Measurements from ENCODE around the gene TEC.

Gene TEC

DNA sequence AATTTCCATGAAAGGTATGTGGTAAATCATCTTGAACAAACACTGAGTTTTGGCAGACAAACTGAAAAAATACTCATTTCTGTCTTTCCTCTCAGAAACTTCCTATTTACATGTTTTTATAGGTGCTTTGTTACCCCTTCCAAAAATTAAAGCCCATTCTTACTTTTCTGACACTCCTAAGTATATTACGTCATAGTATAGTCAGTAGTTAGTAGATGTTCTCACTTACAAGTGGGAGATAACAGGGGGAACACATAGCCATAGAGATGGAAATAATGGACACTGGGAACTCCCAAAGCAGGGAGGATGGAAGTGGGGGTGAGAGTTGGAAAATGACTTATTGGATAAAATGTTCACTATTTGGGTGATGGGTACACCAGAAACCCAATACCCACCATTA, 164.4 kb downstream of the TEC start:
- DNase-seq (ENCODE audit: low read depth) = no peak
- no peak for TF ChIP-seq CTCF (conservative IDR thresholded peaks at IDR 0.05; ENCODE audit: control insufficient read depth, insufficient read depth, low read depth, low read length)
- no peak overlapping the region for H3K4me3 ChIP-seq (ENCODE audit: control insufficient read depth, low read depth, low read length)

- no peak for TF ChIP-seq CTCF (conservative IDR thresholded peaks at IDR 0.05; ENCODE audit: control insufficient read depth, insufficient read depth, low read depth, low read length)
- no peak for DNase-seq (ENCODE audit: low read depth)
- no peak overlapping the region for H3K4me3 ChIP-seq (ENCODE audit: control insufficient read depth, low read depth, low read length)
Measured at GRCh38 chr4:48103483-48104139, 166.0 kb downstream of the TEC start.

- peak; percentile 5 for TF ChIP-seq CTCF (conservative IDR thresholded peaks at IDR 0.05; ENCODE audit: control insufficient read depth, insufficient read depth, low read depth, low read length)
- H3K4me3 ChIP-seq (ENCODE audit: control insufficient read depth, low read depth, low read length) = no peak overlapping the region
- no peak for DNase-seq (ENCODE audit: low read depth)
Measured at GRCh38 chr4:48102303-48102702, 167.3 kb downstream of the TEC start.

DNA sequence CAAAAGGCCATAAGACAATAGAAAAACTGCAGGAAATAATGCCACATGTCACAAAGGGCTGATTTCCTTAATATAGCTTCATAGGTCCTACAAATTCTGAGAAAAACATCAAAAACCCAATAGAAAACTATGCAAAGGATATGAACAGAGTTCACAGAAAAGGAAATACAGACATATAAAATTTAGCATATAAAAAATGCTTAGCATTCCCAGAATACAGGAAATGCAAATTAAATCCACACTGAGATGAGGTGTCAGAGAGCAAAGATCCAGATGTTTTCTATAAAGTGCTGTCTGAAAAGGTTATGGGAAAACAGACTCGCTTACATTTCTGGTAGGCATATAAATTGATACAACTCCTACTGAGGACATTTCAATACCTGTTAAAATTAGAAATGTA, 169.4 kb downstream of the TEC start:
- TF ChIP-seq CTCF (conservative IDR thresholded peaks at IDR 0.05; ENCODE audit: control insufficient read depth, insufficient read depth, low read depth, low read length) = no peak
- no peak for DNase-seq (ENCODE audit: low read depth)
- no peak overlapping the region for H3K4me3 ChIP-seq (ENCODE audit: control insufficient read depth, low read depth, low read length)

DNA sequence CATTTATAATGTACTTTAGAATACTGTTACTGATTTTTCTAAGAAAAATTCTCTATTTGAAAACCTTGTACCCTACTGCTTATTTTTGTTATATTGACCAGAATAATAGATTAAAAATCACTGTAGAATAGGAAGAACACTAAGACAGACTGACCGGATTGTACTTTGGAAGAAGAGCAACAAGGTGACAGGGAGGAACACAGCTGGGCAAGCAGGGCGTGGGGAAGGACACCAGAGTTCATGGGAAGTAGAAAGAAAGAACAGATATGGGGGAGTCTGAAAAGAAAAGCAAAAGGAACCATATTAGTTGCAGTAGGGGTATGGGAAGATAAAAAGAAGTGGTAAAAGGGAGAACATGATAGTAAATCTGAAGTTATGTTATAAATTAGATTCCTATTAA, 174.2 kb downstream of the TEC start:
- DNase-seq (ENCODE audit: low read depth) = no peak
- no peak overlapping the region for H3K4me3 ChIP-seq (ENCODE audit: control insufficient read depth, low read depth, low read length)
- no peak for TF ChIP-seq CTCF (conservative IDR thresholded peaks at IDR 0.05; ENCODE audit: control insufficient read depth, insufficient read depth, low read depth, low read length)

GRCh38 chr4:48093991-48094416, 175.6 kb downstream of the TEC start:
- no peak for TF ChIP-seq CTCF (conservative IDR thresholded peaks at IDR 0.05; ENCODE audit: control insufficient read depth, insufficient read depth, low read depth, low read length)
- no peak for DNase-seq (ENCODE audit: low read depth)

GRCh38 chr4:48090621-48091020, 179.0 kb downstream of the TEC start:
- no peak overlapping the region for H3K4me3 ChIP-seq (ENCODE audit: control insufficient read depth, low read depth, low read length)
- no peak for TF ChIP-seq CTCF (conservative IDR thresholded peaks at IDR 0.05; ENCODE audit: control insufficient read depth, insufficient read depth, low read depth, low read length)

More at GRCh38 chr4:48093991-48094416, 175.6 kb downstream of the TEC start:
- H3K4me3 ChIP-seq (ENCODE audit: control insufficient read depth, low read depth, low read length) = no peak overlapping the region

More at GRCh38 chr4:48090621-48091020, 179.0 kb downstream of the TEC start:
- DNase-seq (ENCODE audit: low read depth) = no peak

Data from fibroblast of mammary gland (primary cell).